HG03378 (cell line): ENCODE measurements around the gene CPT1A.
A peak's percentile ranks its signal among the peaks of the same experiment; 100 is the strongest.

Experiments used
- ATAC-seq: cut with Tn5 transposase; IDR thresholded peaks from one replicate; pipeline ENCODE4 v1.9.1; 2021; ENCODE audit warnings: mild to moderate bottlenecking, moderate library complexity; ENCODE audit not compliant: unreplicated experiment

Gene CPT1A

DNA sequence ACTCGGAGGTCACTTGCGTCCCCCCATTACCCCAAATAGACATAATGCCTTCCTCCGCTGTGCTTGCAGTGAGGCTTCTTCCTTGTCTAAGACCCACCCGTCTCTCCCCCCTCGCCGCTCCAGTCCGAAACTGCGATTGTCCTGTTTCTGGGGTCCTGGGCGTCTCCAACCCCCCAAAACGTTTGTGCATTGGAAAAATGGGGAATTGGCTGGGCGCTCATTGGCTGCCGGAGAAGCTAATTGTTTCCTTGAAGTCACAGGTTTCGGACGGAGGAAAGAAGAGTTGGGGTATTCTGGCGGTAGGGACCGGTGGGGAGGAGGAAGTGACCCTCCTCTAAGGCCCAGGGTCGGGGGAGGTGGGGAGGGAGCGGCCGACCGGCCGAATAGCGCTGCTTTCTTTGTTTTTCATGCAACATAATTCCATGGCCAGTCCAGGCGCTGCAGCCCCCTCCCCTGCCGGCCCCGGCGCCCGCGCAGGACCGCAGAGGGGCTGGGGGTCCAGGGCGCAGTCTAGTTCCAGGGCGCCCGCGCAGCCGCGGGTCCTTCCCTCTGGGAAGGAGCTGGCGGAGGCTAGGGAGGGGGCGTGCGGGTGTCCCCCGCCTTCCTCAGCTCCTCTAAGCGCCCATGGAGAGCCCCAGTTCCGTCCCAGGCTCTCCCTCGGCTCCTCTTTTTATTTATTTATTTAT lies 12.7 kb upstream of the CPT1A start:
- no peak for ATAC-seq

DNA sequence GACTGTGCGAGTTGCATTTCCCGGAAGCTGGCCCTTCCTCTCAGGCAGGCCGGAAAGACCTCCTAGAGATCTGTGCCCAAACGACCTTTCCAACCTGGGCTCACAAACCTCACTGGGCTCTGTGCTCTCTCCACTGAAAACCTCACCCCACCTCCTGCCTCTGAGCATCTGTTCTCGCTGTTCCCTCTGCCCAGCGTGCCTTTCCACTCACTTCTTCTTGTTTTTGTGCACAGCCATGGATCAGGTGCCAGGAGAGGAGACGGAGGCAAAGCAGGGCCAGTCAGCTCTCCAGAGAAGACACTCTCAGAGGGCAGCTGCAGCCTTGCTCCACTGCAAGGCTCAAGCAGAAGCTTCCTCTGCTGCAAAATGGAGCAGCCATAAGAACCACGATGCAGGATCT lies 10.9 kb upstream of the CPT1A start:
- no peak for ATAC-seq

DNA sequence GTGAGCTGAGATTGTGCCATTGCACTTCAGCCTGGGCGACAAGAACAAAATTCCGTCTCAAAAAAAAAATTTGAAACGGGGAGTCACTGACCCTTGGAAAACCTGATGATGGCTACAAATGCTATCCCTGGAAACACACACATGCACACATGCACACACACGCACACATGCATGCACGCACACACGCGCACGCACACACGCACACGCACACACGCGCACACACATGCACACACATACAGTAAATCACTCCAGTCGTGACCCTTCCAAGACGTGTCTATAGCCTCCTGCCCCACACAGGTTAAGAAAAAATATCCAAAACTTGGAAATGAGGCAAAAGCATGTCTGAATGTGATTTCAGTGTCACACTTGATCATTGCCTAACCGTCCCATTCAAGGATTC lies 6.7 kb upstream of the CPT1A start:
- ATAC-seq, result no peak

DNA sequence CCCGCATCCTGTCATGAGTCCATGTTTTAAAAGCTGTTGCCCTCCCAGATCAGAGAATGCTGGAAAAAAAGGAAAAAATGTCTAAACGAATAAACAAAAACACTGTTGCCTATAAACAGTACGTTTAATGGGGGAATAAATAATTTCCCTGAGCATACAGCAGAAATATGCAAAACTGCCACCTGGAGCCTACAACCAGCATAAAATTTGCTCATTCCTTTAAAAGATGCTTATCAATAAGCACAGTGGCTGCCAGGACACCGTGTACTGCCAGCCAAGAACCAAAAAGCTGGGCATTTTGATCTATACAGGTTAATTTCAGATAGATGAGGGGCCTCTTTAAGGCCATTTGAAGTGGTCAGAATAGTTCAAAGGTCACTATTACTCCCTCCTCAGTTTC lies 5.7 kb upstream of the CPT1A start:
- ATAC-seq, result no peak

DNA sequence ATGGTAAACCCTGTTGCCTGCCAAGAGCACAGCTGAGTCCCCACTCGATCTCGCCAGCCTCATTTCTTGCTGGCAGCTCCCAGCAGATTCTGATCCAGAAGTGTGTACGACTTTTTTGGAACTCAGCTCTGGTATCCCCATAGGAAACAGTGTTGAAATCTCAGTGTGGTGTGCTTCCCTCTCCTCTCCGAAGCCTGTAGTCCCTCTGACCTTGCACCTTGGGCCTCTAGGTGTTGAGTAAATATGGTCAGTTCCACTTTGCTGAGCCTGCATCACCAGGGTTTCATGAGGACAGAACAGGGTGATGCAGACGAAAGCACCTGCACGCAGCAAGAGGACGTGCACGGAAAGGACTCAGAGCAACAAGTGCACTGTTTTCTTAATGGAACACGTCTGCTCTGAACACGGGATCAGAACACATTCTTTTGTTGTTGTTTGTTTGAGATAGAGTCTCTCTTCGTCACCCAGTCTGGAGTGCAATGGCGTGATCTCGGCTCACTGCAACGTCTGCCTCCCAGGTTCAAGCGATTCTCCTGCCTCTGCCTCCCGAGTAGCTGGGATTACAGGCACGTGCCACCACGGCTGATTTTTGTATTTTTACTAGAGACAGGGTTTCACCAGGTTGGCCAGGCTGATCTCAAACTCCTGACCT lies 3.8 kb upstream of the CPT1A start:
- ATAC-seq, result no peak

DNA sequence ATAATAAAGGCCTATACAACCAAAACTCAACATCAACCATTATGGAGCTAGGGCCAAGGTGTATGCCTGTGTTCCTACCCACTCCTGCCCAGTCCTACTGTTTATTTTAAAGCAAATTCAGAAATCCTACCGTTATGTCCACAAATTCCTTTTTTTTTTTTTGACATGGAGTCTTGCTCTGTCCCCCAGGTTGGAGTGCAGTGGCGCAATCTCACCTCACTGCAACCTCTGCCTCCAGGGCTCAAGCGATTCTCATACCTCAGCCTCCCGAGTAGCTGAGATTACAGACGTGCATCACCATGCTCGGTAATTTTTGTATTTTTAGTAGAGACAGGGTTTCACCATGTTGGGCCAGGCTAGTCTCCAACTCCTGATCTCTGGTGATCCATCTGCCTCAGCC lies 3.1 kb upstream of the CPT1A start:
- ATAC-seq, result no peak

DNA sequence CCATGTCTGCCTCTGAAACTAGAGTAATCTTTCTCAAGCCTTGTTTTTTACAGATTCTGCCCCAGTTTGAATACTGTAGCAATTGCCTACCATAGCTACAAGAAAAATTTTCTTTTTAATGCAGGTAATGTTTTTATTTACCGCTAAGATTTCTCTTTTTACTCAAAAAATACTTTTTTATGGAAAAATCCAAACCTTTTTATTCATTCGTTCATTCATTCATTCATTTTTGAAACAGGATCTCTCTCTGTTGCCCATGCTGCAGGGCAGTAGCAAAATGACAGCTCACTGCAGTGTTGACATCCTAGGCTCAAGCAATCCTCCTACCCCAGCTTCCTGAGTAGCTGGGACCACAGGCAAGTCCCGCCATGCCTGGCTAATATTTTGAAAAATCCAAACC lies 2.7 kb upstream of the CPT1A start:
- no peak for ATAC-seq

DNA sequence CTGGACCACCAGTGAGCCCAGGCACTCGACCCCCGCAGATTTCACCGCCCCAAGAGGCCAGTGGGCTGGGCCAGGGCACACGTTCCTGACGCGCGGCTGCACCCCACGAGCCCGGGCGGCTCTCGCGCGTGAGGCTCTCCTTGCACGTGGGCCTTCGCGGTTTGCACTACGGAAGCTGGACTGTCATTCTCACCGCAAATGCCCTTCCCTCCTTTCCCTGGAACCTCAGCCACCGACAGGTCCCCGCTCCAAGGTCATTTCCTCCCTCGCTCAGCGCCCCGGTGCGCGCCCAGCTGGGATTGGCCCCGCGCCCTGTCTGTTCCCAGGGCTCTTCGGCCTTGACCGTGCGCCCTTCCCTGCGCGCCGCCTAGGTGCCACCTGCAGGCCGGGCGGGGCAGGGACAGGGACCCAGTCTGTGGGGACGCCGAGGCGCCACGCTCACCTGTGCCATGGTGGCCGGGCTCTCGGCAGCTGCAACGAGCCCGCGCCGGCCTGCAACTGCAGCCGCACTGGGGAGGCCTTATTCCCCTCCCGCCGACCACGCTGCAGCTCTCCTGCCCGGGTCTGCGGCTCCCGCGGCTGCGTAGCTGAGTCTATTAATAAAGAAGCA lies 2.1 kb upstream of the CPT1A start:
- ATAC-seq, result no peak

GRCh38 chr11:68843052-68843561 lies 1.4 kb upstream of the CPT1A start:
- ATAC-seq, result no peak

DNA sequence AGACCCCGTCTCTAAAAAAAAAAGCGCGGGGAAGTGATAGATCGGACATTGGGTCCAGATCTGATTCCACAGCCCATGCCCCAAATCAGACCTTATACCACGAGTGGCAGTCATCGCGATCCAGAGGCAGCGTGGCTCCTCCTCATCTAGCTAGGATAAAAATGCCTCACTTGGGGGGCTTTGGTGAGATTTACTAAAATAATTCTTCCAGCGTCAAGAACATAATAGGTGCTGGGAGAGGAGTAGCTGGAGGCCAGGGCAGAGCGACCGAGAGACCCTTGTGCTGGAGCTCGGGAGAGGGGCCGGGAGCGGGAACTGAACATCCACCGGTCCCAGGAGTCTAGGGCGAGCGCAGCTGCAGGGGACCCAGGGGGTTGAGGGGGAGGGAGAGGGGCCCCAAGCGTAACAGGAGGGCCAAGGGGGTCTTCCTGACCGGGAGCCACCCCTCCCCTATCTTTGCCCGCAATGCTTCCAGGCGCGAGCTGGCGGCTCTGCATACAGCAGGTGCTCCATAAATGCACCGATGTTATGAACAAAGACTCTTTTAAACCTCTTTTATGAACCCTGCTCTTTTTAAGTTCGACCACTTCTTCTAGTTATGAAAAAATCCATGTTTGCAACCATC lies 823 bp upstream of the CPT1A start:
- ATAC-seq, result no peak

DNA sequence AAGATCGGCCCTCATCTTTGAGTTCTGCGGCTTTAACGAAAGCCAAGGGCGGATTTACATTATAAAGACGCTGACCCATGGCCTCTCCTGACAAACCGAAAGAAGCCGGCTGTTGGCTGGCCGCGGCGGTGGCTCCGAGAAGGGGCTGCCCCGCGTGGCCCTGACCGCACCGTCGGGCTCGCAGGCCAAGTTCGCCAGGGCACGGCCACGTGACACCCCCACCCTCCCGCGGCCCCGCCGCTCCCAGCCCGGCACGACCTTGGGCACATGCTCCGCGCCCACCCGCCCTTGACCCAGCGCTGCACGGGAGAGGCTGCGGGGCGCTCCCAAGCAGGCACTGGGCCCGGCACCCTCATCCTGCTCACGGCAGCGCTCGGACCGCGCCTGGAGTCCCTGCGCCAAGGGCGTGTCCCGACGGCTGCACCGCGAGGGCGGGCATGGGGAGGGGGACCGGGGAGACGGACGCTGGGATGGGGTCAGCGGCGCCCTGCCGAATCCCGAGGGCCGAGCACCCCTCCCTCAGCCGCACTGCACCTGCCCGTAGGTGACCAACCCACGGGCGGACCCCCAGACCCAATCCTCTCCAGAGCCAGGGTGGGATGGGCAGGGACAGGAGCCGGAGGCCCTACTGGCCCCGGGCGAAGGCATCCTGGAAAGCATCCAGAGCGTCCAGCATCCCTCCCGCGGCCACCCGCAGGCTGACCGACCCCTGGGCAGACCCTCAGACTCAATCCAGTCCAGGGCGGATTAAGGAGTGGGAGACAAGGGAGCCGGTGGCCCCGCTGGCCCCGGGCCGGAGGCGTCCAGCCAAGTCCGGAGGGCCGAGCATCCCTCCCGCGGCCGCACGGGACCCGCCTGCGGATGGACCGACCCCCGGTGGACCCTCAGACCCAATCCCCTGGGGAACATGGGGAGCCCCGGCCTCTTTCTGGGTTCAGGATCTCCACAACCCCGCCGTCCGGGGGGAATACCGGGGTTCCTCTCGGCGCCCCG lies 759 bp downstream of the CPT1A start:
- ATAC-seq, result no peak

DNA sequence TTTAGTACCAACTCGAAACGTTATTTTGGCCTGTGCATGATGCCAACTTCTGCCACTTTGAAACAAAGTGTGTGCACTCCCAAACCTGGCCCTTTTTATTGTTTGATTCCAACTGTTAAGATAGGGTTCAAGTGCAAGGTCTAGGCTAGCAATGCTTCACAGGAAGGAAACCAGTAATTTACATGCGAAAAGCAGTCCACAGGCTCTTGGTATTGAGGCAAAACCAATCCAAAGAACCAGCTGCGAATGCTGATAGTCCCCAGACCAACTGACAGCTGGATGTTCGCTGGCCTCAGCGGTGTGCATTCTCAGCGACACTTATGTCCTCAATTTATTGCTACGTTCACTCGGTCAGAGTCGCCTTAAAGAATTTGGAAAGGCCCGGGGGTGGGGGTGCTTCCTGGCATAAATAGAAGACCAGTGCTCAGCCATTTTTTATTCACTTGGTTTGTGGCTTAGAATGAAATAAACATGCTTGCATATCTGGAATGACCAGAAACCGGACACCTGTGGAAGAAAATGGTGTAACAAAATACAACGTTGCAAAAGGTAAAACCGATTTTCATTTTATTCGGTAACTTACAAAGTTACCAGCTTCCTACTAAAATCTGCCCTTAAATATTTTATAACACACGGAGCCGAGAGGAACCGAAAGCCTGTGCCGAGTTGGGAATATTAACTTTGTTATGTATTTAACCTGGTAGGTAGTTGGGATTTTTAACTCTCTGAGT lies 1.6 kb downstream of the CPT1A start:
- peak; percentile 9 for ATAC-seq

- peak; percentile 39 for ATAC-seq
Observed at GRCh38 chr11:68839054-68839865, 2.5 kb downstream of the CPT1A start.

DNA sequence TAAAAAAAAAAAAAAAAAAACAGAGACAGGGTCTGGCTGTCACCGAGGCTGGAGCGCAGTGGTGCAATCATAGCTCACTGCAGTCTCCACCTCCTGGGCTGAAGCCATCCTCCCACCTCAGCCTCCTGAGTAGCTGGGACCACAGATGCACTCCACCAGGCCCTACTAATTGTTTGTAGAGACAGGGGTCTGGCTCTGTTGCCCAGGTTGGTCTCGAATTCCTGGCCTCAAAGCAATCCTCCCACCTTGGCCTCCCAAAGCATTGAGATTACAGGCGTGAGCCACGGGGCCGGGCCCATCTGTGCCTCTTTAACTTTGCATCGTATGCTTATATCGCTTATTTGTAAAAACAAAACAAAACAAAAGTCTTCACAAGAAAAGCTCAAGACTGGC lies 3.1 kb downstream of the CPT1A start:
- ATAC-seq, result no peak

DNA sequence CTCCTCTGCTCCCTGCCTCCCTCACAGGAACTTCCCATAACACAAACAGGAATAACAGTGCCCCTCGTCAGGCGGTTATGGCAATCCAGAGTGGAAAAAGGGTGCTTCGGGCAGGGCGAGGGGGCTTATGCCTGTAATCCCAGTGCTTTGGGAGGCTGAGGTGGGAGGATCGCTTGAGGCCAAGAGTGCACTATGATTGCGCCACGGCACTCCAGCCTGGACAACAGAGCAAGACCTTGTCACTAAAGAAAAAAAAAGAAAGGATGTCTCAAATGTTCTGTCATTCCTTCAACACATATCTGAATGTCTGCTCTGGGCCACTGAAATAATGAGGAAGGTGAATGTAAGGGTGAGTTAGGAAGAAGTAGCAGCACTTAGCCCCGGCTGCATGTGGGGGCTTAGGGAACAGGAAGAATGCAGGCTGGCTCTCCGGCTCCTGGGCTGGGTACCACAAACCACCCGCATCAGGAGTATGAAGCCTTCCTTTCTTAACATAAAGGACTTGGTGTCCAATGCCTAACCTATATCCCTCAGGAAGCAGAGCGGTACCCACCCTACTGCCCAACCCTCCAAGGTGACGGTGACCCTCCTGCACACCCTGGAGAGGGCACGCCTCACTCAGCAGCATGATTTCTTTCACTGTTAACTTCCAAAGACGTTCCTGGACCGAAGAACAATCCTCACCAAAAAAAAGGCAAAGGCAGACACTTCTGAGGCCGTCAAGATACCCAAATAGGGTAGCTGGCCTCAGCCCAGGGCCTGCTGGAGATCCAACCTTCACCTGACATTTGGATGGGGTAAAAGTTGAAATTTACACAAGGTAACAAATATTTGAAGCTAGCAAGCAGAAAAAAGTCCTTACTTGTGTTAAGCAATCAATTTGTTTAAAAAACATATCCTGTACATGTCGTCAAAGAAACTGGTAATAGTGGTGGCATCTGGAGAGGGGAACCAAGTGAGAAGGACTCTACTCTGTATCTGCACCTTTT lies 3.8 kb downstream of the CPT1A start:
- no peak for ATAC-seq

GRCh38 chr11:68835749-68836148 lies 6.0 kb downstream of the CPT1A start:
- ATAC-seq, result no peak

DNA sequence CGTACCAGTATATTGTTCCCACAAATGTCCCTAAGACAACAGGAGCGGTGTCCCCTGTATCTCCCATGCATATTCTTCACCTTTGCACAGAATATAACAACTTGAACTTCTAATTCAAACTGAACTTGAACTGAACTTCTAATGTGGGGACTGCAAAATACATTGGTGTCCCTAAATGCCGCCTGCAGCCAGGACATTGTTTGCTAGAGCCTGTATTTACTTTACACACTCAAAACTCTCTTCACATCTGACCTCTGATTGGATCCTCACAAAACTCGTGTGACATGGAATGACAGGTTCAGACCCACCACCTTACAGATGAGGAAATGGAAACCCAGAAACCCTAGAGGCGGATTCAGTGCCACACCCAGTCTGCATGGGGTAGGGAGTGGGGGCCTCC lies 6.4 kb downstream of the CPT1A start:
- ATAC-seq, result no peak
